Aorta (tissue), 5 donors: ENCODE measurements around the gene RAI1. TPM values are rescaled to one million over a fixed set of nuclear protein-coding genes. Genes with fewer than 3 reads are reported as not detected.

ENCODE experiments used
- ATAC-seq: fragments of 200-7000 bp; cut with Tn5 transposase; one replicate; pipeline ENCODE4 v1.9.1; 2022; ENCODE audit warnings: moderate library complexity; ENCODE audit not compliant: low FRiP score
- DNase-seq, 2 donors: peaks; one replicate each; pipeline ENCODE4 v3.0.0-alpha.2; 2020
- H3K27ac ChIP-seq, 2 donors: one replicate each; pipeline ENCODE4 v1.5.1; 2013; ENCODE audit warnings: low read length in 2 of 2, mild to moderate bottlenecking in 2 of 2, moderate library complexity in 2 of 2, control low read depth in 1 of 2, inconsistent platforms in 1 of 2, low read depth in 1 of 2
- H3K27me3 ChIP-seq, 2 donors: one replicate each; pipeline ENCODE4 v1.6.1; 2013; ENCODE audit warnings: control low read depth in 1 of 2, low read length in 1 of 2, mild to moderate bottlenecking in 1 of 2, moderate library complexity in 1 of 2; ENCODE audit not compliant: insufficient read depth in 2 of 2, control insufficient read depth in 1 of 2
- H3K36me3 ChIP-seq, 2 donors: one replicate each; pipeline ENCODE4 v1.6.1; 2013; ENCODE audit warnings: control low read depth in 1 of 2, low read length in 1 of 2, mild to moderate bottlenecking in 1 of 2; ENCODE audit not compliant: insufficient read depth in 2 of 2, control insufficient read depth in 1 of 2
- H3K4me1 ChIP-seq, 2 donors: one replicate each; pipeline ENCODE4 v1.6.1; 2013; ENCODE audit warnings: low read length in 2 of 2, control low read depth in 1 of 2, mild to moderate bottlenecking in 1 of 2, moderate library complexity in 1 of 2; ENCODE audit not compliant: insufficient read depth in 2 of 2, control insufficient read depth in 1 of 2
- H3K4me3 ChIP-seq, 2 donors: one replicate each; pipeline ENCODE4 v1.5.1; 2013; ENCODE audit warnings: low read length in 2 of 2, control low read depth in 1 of 2, mild to moderate bottlenecking in 1 of 2
- H3K9me3 ChIP-seq: one replicate; pipeline ENCODE4 v1.6.1; 2013; ENCODE audit warnings: mild to moderate bottlenecking, low read length; ENCODE audit not compliant: control insufficient read depth
- WGBS, 2 donors: extraction: QIAGEN DNeasy Blood & Tissue Kit; methylation state at CpG; one replicate each; pipeline ENCODE4 v1.1.7; 2013; 5-methylcytosine and 5-hydroxymethylcytosine counted together
- intact Hi-C, 2 donors: fragments of 100-400 bp; cut with DNase I; formaldehyde crosslinking; loops; one replicate each; pipeline versions ENCODE4 v1.14.2 to v1.15.0; 2022
- polyA plus RNA-seq, 2 donors: library from polyadenylated mRNA; stranded (reverse); fragments of 200-250 nt; gene quantifications; one replicate each; pipeline ENCODE4 v1.2.3, GENCODE V29; 2013
- total RNA-seq, 2 donors: library from RNA; stranded (reverse); fragmentation: NEBNext Ultra II Directional; extraction: Animal tissue kit (Norgen Biotek cat#: 25700); gene quantifications; one replicate each; pipeline ENCODE4 v1.2.1, GENCODE V29; 2021
- donor health status: healthy with polysubstance abuse.
- donor health status: Bipolar disorder and iron deficiency.
- donor health status: DM: no; HTN: no; CAD: no.
- donor health status: DM: no; HTN: no; CAD: no.
- donor health status: DM: yes; HTN: yes; CAD: no.

RAI1 gene
- total and polyA plus RNA-seq, 4 donors: 2.0 to 35.8 (median 15.4) TPM

DNA sequence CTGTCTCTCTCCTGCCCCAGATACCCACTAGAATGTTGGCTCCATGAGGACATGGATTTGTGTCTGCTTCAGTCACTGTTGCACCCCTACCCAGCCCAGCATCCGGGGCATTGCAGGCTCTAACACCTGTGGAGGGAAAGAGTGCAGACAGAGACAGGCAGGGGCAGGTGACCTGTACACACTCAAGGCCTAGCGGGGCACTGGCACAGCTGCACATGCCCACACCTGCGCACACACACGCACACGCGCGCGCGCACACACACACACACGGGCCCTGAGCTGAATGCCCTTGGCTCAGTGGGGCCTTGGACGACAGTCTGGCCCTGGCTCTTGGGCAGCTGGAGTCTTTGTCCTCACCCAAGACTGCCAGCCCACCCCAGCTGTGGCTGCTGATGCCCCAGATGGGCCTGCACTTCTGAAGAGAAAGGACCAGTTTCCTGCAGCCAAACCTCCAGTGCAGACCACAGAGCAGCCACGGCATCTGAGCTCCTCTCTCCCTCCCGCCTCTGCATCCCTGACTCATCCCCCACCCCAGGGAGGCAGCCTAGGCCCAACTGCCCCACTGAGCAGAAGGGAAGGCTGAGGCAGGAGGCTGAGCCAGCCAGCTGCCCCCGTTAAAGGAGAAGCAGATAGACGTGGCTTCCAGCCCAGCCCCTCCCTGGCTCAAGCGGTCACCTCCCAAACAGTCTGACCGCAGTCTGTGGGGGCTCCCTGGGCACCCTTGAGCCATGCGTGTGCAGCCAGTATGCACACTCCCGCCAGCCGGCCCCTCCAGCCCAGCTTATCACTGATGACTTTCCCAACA lies 12.3 kb upstream of the RAI1 start:
- Histone ChIP-seq H3K27me3 (no peaks in the 10 kb centered on the region), H3K4me1 (no peaks in the 10 kb centered on the region), H3K27ac (no peak overlapping the region), H3K36me3 (no peaks in the 10 kb centered on the region), H3K9me3 (no peaks in the 10 kb centered on the region), H3K4me3 (no peak overlapping the region)
- 83 to 88% methylated on average over 20 of the region's 20 CpGs for WGBS, 2 donors
- intact Hi-C loops: no loop called here
- ATAC-seq: no peak
- no peak for DNase-seq

DNA sequence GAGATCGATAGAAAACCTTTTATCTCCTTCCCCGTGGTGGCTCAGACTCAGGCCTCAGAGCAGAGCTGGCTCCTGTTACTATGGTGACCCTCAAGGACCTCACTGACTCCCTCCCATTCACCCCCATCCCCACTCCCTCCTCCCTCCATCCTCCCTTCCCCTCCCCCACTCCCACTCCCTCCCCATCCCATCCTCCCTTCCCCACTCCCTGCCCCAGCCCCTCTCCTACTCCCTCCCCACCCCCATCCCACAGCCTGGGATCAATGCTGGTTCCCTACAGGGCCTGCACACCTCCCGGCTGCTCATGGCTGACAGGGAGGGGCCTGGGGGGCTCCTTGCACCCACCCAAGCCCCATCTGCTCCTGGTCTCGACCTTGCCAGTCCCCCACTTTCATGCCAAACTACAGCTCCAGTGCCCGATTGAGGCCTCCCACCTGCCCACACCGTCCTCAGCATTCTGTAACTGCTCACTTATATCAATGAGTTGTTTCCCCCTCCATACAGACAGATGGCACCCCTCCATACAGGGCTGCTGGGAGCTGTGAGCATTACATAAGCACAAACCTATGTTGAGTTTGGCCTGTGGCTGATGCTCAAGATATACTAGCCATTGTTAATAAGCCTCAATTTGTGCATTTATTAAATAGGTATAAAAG lies 11.6 kb upstream of the RAI1 start:
- no peaks in the 10 kb centered on the region for H3K9me3 ChIP-seq
- 76 to 78% methylated on average over 6 of the region's 6 CpGs for WGBS, 2 donors
- intact Hi-C loops: no loop called here
- no peaks in the 10 kb centered on the region for H3K36me3 ChIP-seq
- H3K4me1 ChIP-seq: no peaks in the 10 kb centered on the region
- DNase-seq (no peak), ATAC-seq (no peak)
- H3K4me3 ChIP-seq: no peak overlapping the region
- no peak overlapping the region for H3K27ac ChIP-seq
- no peaks in the 10 kb centered on the region for H3K27me3 ChIP-seq

DNA sequence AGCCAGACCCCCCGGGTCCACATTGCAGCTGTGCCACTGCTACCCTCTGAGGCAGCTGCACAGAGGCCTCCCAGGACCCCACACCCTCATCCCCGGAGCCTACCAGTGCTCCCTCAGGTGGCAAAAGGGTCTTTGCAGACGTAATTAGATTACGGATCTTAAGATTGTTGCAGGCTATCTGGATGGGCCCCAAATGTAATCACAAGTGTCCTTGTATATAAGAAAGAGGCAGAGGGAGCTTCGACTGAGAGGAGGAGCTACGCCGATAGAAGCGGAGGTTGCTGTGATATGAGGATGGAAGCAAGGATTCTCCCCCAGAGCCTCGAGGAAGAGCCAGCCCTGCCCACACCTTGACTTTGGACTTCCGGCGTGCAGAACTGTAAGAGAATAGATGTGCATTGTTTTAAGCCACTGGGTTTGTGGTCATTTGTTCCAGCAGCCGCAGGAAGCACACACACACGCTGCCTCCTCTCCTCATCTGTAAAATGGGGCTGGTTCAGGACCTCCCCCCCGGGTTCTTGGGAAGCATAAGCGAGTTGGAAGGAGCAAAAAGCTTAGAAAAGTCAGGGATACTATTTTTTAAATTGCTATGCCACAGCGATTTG lies 10.5 kb upstream of the RAI1 start:
- 87 to 88% methylated on average over 16 of the region's 16 CpGs for WGBS, 2 donors
- no peaks in the 10 kb centered on the region for H3K4me1 ChIP-seq
- no peak overlapping the region for H3K4me3 ChIP-seq
- no peaks in the 10 kb centered on the region for H3K27me3 ChIP-seq
- H3K9me3 ChIP-seq: no peaks in the 10 kb centered on the region
- DNase-seq (no peak), ATAC-seq (no peak)
- no peaks in the 10 kb centered on the region for H3K36me3 ChIP-seq
- no peak overlapping the region for H3K27ac ChIP-seq
- intact Hi-C loops: no loop called here

DNA sequence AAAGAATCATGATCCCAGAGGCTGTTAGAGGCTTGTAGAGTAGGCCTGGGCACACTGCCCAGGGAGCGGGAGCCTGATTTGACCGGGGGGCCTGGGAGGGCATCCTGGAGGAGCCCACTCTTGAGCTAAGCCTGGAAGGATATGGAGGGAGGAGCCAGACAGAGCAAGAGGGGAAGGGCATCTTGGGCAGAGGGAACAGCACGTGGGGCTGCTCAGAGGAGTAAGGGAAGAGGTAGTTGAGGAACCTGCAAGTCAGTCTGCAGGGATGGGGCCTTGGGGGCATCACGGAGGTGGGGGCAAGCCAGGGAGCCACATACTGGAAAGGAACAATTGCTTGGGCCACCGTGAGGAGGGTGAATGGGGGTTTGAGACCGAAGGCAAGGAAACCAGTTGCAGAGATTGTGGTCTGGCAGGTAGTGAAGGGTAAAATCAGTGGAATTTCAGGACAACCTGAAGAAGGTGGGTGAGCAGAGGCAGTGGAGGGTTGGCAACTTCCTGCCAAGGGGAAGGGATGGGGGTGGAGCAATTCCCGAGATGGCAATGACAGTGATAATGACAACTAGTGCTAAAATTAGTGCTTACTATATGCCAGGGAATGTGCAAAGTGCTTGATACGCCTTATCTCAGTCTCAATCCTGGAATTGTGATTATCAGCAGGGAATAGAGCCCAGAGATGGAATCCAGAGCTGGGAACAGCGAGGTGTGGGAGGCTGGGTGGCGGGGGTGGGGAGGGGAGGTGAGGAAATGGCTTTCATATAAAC lies 9.7 kb upstream of the RAI1 start:
- no peak for ATAC-seq

DNA sequence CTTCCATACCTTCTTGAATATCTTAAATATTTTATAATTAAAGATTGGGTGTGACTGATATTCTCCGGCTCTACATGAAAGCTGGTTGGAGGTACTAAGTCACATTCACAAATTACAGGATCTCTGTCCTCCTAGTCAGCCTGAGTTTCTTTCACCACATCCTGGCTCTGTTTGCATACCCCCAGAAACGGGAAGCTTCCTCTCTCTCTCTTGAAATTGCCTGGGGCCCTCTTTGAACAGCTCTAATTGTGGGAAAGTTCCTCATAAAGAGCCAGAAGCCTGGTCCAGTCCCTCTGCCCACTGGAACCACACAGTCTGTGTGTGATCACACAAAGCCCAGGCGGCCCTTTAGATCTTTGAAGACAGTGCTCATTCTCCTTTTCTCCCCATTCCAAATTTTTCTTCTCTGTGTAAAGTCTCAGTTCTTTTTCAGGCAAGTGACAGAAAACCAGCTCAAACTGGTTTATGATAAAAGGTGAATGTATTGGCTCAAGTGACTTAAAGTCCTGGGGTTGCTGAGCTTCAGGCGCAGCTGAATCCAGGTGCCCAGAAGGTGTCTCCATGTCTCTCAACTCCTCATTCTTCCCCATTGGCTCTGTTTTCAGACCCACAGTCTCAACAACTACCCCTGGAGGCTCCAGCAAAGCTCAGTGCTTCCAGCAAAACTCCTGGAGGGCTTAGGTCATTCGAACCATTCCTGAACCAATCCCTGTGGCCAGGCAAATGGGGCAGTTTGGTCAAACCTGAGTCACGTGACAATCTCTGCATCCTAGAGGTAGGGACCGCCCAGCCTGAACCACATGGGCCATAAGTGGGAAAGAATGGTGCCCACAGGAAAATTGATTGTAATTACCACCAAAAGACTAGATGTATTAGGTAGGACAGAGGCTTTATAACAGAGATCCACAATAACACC lies 8.5 kb upstream of the RAI1 start:
- ATAC-seq: no peak
- 86% methylated on average over 7 of the region's 7 CpGs for WGBS, 2 donors
- no peaks in the 10 kb centered on the region for H3K36me3 ChIP-seq
- intact Hi-C loops: no loop called here
- no peak overlapping the region for H3K27ac ChIP-seq
- H3K4me3 ChIP-seq: no peak overlapping the region
- no peak for DNase-seq
- no peaks in the 10 kb centered on the region for H3K4me1 ChIP-seq
- no peaks in the 10 kb centered on the region for H3K27me3 ChIP-seq
- H3K9me3 ChIP-seq: no peaks in the 10 kb centered on the region

More for the DNA sequence above, 9.7 kb upstream of the RAI1 start:
- Histone ChIP-seq H3K4me1 (no peaks in the 10 kb centered on the region), H3K27me3 (no peaks in the 10 kb centered on the region), H3K4me3 (no peak overlapping the region), H3K27ac (no peak overlapping the region), H3K36me3 (no peaks in the 10 kb centered on the region), H3K9me3 (no peaks in the 10 kb centered on the region)
- 59% methylated on average over 10 of the region's 10 CpGs for WGBS, 2 donors
- no peak for DNase-seq
- intact Hi-C loops: no loop called here

DNA sequence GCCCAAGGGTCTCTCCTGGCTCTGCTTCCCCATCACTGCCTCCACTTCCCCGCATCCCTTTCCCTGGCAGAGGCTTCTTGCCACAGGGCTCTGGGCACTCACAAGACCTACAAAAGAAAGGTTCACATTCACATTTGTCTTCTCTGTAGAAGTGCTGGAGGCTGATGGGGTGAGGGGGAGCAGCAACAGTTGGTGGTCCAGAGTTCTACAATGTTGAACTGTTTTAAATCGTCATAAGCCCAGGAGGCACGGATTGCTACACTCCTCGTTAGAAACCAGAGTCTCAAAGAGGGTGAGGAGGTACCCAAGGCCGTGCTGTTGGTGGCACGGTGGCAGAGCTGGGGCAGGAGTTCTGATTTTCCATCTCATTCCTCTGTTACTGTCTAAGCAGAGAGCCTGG lies 5.8 kb upstream of the RAI1 start:
- Histone ChIP-seq H3K9me3 (no peaks in the 10 kb centered on the region), H3K4me3 (no peak overlapping the region), H3K27me3 (no peaks in the 10 kb centered on the region), H3K27ac (no peak overlapping the region), H3K4me1 (no peaks in the 10 kb centered on the region), H3K36me3 (no peaks in the 10 kb centered on the region)
- ATAC-seq: no peak
- DNase-seq: no peak
- intact Hi-C loops: loop anchor here in 1 of 2 donors (5.0 kb wide), 1 partner anchor 97 kb away; no protein-coding TSS in a partner anchor
- WGBS, 2 donors: 90 to 91% methylated on average over 6 of the region's 6 CpGs

DNA sequence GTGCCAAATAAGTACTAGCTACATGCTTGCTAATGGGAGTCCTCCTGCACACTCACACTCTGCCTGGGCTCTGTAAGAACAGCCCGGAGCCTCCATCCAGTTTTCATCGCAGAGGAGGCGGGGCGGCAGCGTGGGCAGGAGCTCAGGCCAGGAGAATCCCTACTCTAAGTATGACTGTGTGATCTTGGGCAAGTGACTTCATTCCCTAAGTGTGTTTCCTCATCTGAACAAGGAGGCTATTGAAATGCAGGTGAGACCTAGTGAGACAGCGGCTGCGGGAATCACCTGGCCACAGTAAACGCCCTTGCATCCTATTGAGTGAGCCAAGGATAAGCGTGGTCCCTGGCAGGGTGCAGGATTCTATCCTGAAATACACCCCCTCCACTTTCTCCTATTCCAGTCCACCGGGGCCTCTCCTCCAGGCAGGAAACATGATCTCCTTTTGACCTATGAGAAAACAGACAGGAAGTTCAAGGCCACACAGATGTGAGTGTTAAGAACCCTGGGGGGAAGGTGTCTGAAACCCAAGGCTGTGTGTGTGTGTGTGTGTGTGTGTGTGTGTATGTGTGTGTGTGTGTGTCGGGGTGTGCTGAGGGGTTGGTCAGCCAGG lies 5.2 kb upstream of the RAI1 start:
- Histone ChIP-seq H3K27ac (no peak overlapping the region), H3K4me3 (no peak overlapping the region), H3K4me1 (no peaks in the 10 kb centered on the region), H3K36me3 (no peaks in the 10 kb centered on the region), H3K27me3 (no peaks in the 10 kb centered on the region), H3K9me3 (no peaks in the 10 kb centered on the region)
- WGBS, 2 donors: 81 to 87% methylated on average over 11 of the region's 11 CpGs
- ATAC-seq (no peak), DNase-seq (no peak)
- intact Hi-C loops: loop anchor here in 1 of 2 donors (5.0 kb wide), 1 partner anchor 96 kb away; no protein-coding TSS in a partner anchor
